ENCODE data around the gene YIF1B.

The YIF1B gene

GRCh38 chr19:38267761-38268483 lies 47.8 kb downstream of the YIF1B start:
- H3K27ac ChIP-seq (ENCODE audit: low read length): no peak overlapping the region
- H3F3A ChIP-seq (ENCODE audit: insufficient read depth, low read length): no peaks in the 10 kb centered on the region
- H3K4me1 ChIP-seq (ENCODE audit: low read length): 0 out of 2 replicates have a peak, but pooled peaks cover 2% of the 10 kb centered on the region
- H3K27me3 ChIP-seq (replicated peaks; ENCODE audit: insufficient read depth, low read length): no peaks in the 10 kb centered on the region
- H4K20me1 ChIP-seq (ENCODE audit: insufficient read depth, low read length): no peaks in the 10 kb centered on the region
- no peaks in the 10 kb centered on the region for H3K9me2 ChIP-seq (replicated peaks; ENCODE audit: insufficient read depth, low read length)
- H3K4me2 ChIP-seq (ENCODE audit: low read depth, low read length): no peak overlapping the region
- no peak for TF ChIP-seq CTCF (IDR thresholded peaks at IDR 0.05; ENCODE audit: low read length)
- no peak for TF ChIP-seq EZH2 (optimal IDR thresholded peaks at IDR 0.05; ENCODE audit: low read depth, low read length)
- no peak for TF ChIP-seq EZH2phosphoT487 (IDR thresholded peaks at IDR 0.05; ENCODE audit: low read length)
- no peaks in the 10 kb centered on the region for H3K36me3 ChIP-seq (replicated peaks; ENCODE audit: insufficient read depth, low read length)
- H3K9me3 ChIP-seq (replicated peaks; ENCODE audit: insufficient read depth, low read length): no peaks in the 10 kb centered on the region
- H3K9ac ChIP-seq (ENCODE audit: low read length): no peak overlapping the region
- H2AFZ ChIP-seq (ENCODE audit: low read length): no peak overlapping the region
- DNase-seq: no peak
- no peaks in the 10 kb centered on the region for H3K79me2 ChIP-seq (ENCODE audit: low read length)
- no peak overlapping the region for H3K4me3 ChIP-seq (ENCODE audit: low read length)

- DNase-seq: no peak
- TF ChIP-seq CTCF (IDR thresholded peaks at IDR 0.05; ENCODE audit: low read length) (no peak), EZH2 (optimal IDR thresholded peaks at IDR 0.05; ENCODE audit: low read depth, low read length) (no peak), EZH2phosphoT487 (IDR thresholded peaks at IDR 0.05; ENCODE audit: low read length) (no peak)
- Histone ChIP-seq H3K4me1 (ENCODE audit: low read length) (0 out of 2 replicates have a peak, but pooled peaks cover 2% of the 10 kb centered on the region), H3K36me3 (replicated peaks; ENCODE audit: insufficient read depth, low read length) (no peaks in the 10 kb centered on the region), H3K4me3 (ENCODE audit: low read length) (no peak overlapping the region), H3K27me3 (replicated peaks; ENCODE audit: insufficient read depth, low read length) (no peaks in the 10 kb centered on the region), H3K4me2 (ENCODE audit: low read depth, low read length) (no peak overlapping the region), H4K20me1 (ENCODE audit: insufficient read depth, low read length) (no peaks in the 10 kb centered on the region), H2AFZ (ENCODE audit: low read length) (no peak overlapping the region), H3K79me2 (ENCODE audit: low read length) (no peaks in the 10 kb centered on the region), H3F3A (ENCODE audit: insufficient read depth, low read length) (no peaks in the 10 kb centered on the region), H3K9ac (ENCODE audit: low read length) (no peak overlapping the region), H3K9me3 (replicated peaks; ENCODE audit: insufficient read depth, low read length) (no peaks in the 10 kb centered on the region), H3K27ac (ENCODE audit: low read length) (no peak overlapping the region), H3K9me2 (replicated peaks; ENCODE audit: insufficient read depth, low read length) (no peaks in the 10 kb centered on the region)
These were observed 48.7 kb downstream of the YIF1B start for GRCh38 chr19:38266981-38267597.

GRCh38 chr19:38265921-38266429 lies 49.8 kb downstream of the YIF1B start:
- Histone ChIP-seq H3K36me3 (replicated peaks; ENCODE audit: insufficient read depth, low read length) (no peaks in the 10 kb centered on the region), H3K4me3 (ENCODE audit: low read length) (no peak overlapping the region), H3K9ac (ENCODE audit: low read length) (no peak overlapping the region), H4K20me1 (ENCODE audit: insufficient read depth, low read length) (no peaks in the 10 kb centered on the region), H2AFZ (ENCODE audit: low read length) (no peak overlapping the region), H3K4me1 (ENCODE audit: low read length) (0 out of 2 replicates have a peak, but pooled peaks cover 2% of the 10 kb centered on the region), H3K4me2 (ENCODE audit: low read depth, low read length) (no peak overlapping the region), H3K9me2 (replicated peaks; ENCODE audit: insufficient read depth, low read length) (no peaks in the 10 kb centered on the region), H3K9me3 (replicated peaks; ENCODE audit: insufficient read depth, low read length) (no peaks in the 10 kb centered on the region), H3K27me3 (replicated peaks; ENCODE audit: insufficient read depth, low read length) (no peaks in the 10 kb centered on the region), H3F3A (ENCODE audit: insufficient read depth, low read length) (no peaks in the 10 kb centered on the region), H3K79me2 (ENCODE audit: low read length) (no peaks in the 10 kb centered on the region), H3K27ac (ENCODE audit: low read length) (no peak overlapping the region)
- DNase-seq: no peak
- TF ChIP-seq EZH2 (optimal IDR thresholded peaks at IDR 0.05; ENCODE audit: low read depth, low read length) (no peak), EZH2phosphoT487 (IDR thresholded peaks at IDR 0.05; ENCODE audit: low read length) (no peak), CTCF (IDR thresholded peaks at IDR 0.05; ENCODE audit: low read length) (no peak)

Data from MM.1S (cell line).